ENCODE results near the gene GPX6.
A peak's percentile ranks its signal among the peaks of the same experiment; 100 is the strongest.
"Not testable (repeated sequence)": the region's sequence is repeated elsewhere in the genome, so short reads cannot be mapped to it uniquely, and the experiment has no call there.

GPX6 gene

GRCh38 chr6:28551891-28552666 lies 36.5 kb upstream of the GPX6 start:
- TF ChIP-seq ZFX (IDR thresholded peaks at IDR 0.05) = no peak
- TF ChIP-seq CTCF (conservative IDR thresholded peaks at IDR 0.05) = no peak
- H3K27ac ChIP-seq = no peak overlapping the region

- not testable (repeated sequence) for H3K27ac ChIP-seq
These were observed 31.4 kb upstream of the GPX6 start for GRCh38 chr6:28547003-28547402.

GRCh38 chr6:28545955-28546354 lies 30.4 kb upstream of the GPX6 start:
- TF ChIP-seq ZFX (IDR thresholded peaks at IDR 0.05) (no peak), CTCF (conservative IDR thresholded peaks at IDR 0.05) (no peak)
- no peak overlapping the region for H3K27ac ChIP-seq

- TF ChIP-seq CTCF (conservative IDR thresholded peaks at IDR 0.05) = no peak
- TF ChIP-seq ZFX (IDR thresholded peaks at IDR 0.05) = no peak
- H3K27ac ChIP-seq = no peak overlapping the region
These were observed 28.3 kb upstream of the GPX6 start for GRCh38 chr6:28543651-28544610.

GRCh38 chr6:28542440-28543296 lies 27.1 kb upstream of the GPX6 start:
- TF ChIP-seq CTCF (conservative IDR thresholded peaks at IDR 0.05) = peak; percentile 89
- TF ChIP-seq ZFX (IDR thresholded peaks at IDR 0.05) = no peak
- peak overlapping the region; percentile 45 for H3K27ac ChIP-seq

- peak overlapping the region; percentile 45; the same call in 1 of the 2 replicates for H3K27ac ChIP-seq
- no peak for TF ChIP-seq ZFX (IDR thresholded peaks at IDR 0.05)
- TF ChIP-seq CTCF (conservative IDR thresholded peaks at IDR 0.05) = no peak
These were observed 26.4 kb upstream of the GPX6 start for GRCh38 chr6:28541996-28542395.

- TF ChIP-seq ZFX (IDR thresholded peaks at IDR 0.05) (no peak), CTCF (conservative IDR thresholded peaks at IDR 0.05) (no peak)
- H3K27ac ChIP-seq = no peak overlapping the region
These were observed 22.0 kb upstream of the GPX6 start for GRCh38 chr6:28537509-28538140.
